Skeletal muscle cell (primary cell): ENCODE measurements around the gene CKAP4.
"Not testable (repeated sequence)": the region's sequence is repeated elsewhere in the genome, so short reads cannot be mapped to it uniquely, and the experiment has no call there.

Experiments
- DNase-seq: peaks from one replicate; pipeline ENCODE4 v3.0.0-alpha.2; 2010; ENCODE audit warnings: low read depth
- H3K4me3 ChIP-seq: 2 replicates; pipeline ENCODE4 v1.5.1; 2011; ENCODE audit warnings: low read depth, mild to moderate bottlenecking, control low read depth, low read length, moderate library complexity

Gene CKAP4

GRCh38 chr12:106247674-106248311, at the start of gene CKAP4:
Gene CKAP4, minus strand, starts transcription at chr12:106248020. Its CDS starts 169 bp downstream, at chr12:106247851.
- peak; percentile 64 for DNase-seq
- peak within 1 kb of the TSS; percentile 93 for H3K4me3 ChIP-seq

GRCh38 chr12:106297075-106297474, 49.3 kb upstream of the CKAP4 start:
- no peak overlapping the region for H3K4me3 ChIP-seq
- DNase-seq: no peak

GRCh38 chr12:106296179-106296877, 48.5 kb upstream of the CKAP4 start:
- no peak for DNase-seq
- no peak overlapping the region for H3K4me3 ChIP-seq

GRCh38 chr12:106292339-106292738, 44.5 kb upstream of the CKAP4 start:
- no peak for DNase-seq
- no peak overlapping the region for H3K4me3 ChIP-seq

- DNase-seq: no peak
- H3K4me3 ChIP-seq: no peak overlapping the region
These were observed 43.5 kb upstream of the CKAP4 start for GRCh38 chr12:106291342-106291741.

GRCh38 chr12:106290666-106291065, 42.8 kb upstream of the CKAP4 start:
- no peak for DNase-seq
- no peak overlapping the region for H3K4me3 ChIP-seq

- H3K4me3 ChIP-seq: no peak overlapping the region
- no peak for DNase-seq
These were observed 41.4 kb upstream of the CKAP4 start for GRCh38 chr12:106289196-106289681.

- DNase-seq: peak; percentile 77
- H3K4me3 ChIP-seq: no peak overlapping the region
These were observed 40.8 kb upstream of the CKAP4 start for GRCh38 chr12:106288494-106289195.

- DNase-seq: no peak
- H3K4me3 ChIP-seq: no peak overlapping the region
These were observed 40.3 kb upstream of the CKAP4 start for GRCh38 chr12:106288101-106288493.

- DNase-seq: no peak
- H3K4me3 ChIP-seq: no peak overlapping the region
These were observed 39.5 kb upstream of the CKAP4 start for GRCh38 chr12:106287364-106287763.

- H3K4me3 ChIP-seq, DNase-seq: not testable (repeated sequence)
These were observed 38.8 kb upstream of the CKAP4 start for GRCh38 chr12:106286576-106287162.

- DNase-seq: no peak
- H3K4me3 ChIP-seq: no peak overlapping the region
These were observed 38.2 kb upstream of the CKAP4 start for GRCh38 chr12:106285982-106286381.

GRCh38 chr12:106284358-106285105, 36.7 kb upstream of the CKAP4 start:
- no peak overlapping the region for H3K4me3 ChIP-seq
- no peak for DNase-seq

- no peak overlapping the region for H3K4me3 ChIP-seq
- DNase-seq: no peak
These were observed 34.8 kb upstream of the CKAP4 start for GRCh38 chr12:106282457-106283097.

GRCh38 chr12:106281804-106282203, 34.0 kb upstream of the CKAP4 start:
- no peak for DNase-seq
- no peak overlapping the region for H3K4me3 ChIP-seq

GRCh38 chr12:106281056-106281782, 33.4 kb upstream of the CKAP4 start:
- no peak for DNase-seq
- no peak overlapping the region for H3K4me3 ChIP-seq

GRCh38 chr12:106280106-106280505, 32.3 kb upstream of the CKAP4 start:
- no peak overlapping the region for H3K4me3 ChIP-seq
- DNase-seq: no peak

GRCh38 chr12:106276032-106276740, 28.4 kb upstream of the CKAP4 start:
- no peak overlapping the region for H3K4me3 ChIP-seq
- no peak for DNase-seq
